AG08395 (cell line): ENCODE measurements around the gene BLID.

Experiments
- DNase-seq: peaks from one replicate; pipeline ENCODE4 v3.0.0; 2012; ENCODE audit warnings: mixed read lengths, low spot score

BLID gene

GRCh38 chr11:122139595-122139866 lies 23.5 kb upstream of the BLID start:
- no peak for DNase-seq

- no peak for DNase-seq
These were observed 23.0 kb upstream of the BLID start for GRCh38 chr11:122138744-122139594.

- DNase-seq, result peak; percentile 75
These were observed 21.2 kb upstream of the BLID start for GRCh38 chr11:122137078-122137793.

- DNase-seq, result no peak
These were observed 15.1 kb upstream of the BLID start for GRCh38 chr11:122131126-122131525.

GRCh38 chr11:122128146-122128545 lies 12.1 kb upstream of the BLID start:
- DNase-seq, result no peak

GRCh38 chr11:122127020-122127419 lies 11.0 kb upstream of the BLID start:
- no peak for DNase-seq

GRCh38 chr11:122126024-122126688 lies 10.1 kb upstream of the BLID start:
- no peak for DNase-seq

- DNase-seq, result no peak
These were observed 7.4 kb upstream of the BLID start for GRCh38 chr11:122123263-122123929.

GRCh38 chr11:122122179-122122578 lies 6.2 kb upstream of the BLID start:
- DNase-seq, result no peak

- DNase-seq, result no peak
These were observed 4.1 kb upstream of the BLID start for GRCh38 chr11:122120096-122120495.

GRCh38 chr11:122116591-122116990 lies 576 bp upstream of the BLID start:
- peak; percentile 45 for DNase-seq

- no peak for DNase-seq
These were observed 1.0 kb downstream of the BLID start for GRCh38 chr11:122114976-122115375.

GRCh38 chr11:122113836-122114825 lies 1.9 kb downstream of the BLID start:
- DNase-seq, result no peak

- no peak for DNase-seq
These were observed 3.3 kb downstream of the BLID start for GRCh38 chr11:122112470-122113365.

- no peak for DNase-seq
These were observed 6.1 kb downstream of the BLID start for GRCh38 chr11:122109932-122110331.

- no peak for DNase-seq
These were observed 7.2 kb downstream of the BLID start for GRCh38 chr11:122108828-122109227.

- no peak for DNase-seq
These were observed 7.7 kb downstream of the BLID start for GRCh38 chr11:122108192-122108799.

GRCh38 chr11:122107566-122107965 lies 8.4 kb downstream of the BLID start:
- no peak for DNase-seq

- DNase-seq, result no peak
These were observed 9.0 kb downstream of the BLID start for GRCh38 chr11:122107045-122107444.
